HG02642 (cell line): Measurements from ENCODE around the gene CDC42EP5.
A peak's percentile ranks its signal among the peaks of the same experiment; 100 is the strongest.
"Not testable (repeated sequence)": the region's sequence is repeated elsewhere in the genome, so short reads cannot be mapped to it uniquely, and the experiment has no call there.

Source experiments
- ATAC-seq: cut with Tn5 transposase; IDR thresholded peaks from one replicate; pipeline ENCODE4 v1.9.1; 2021; ENCODE audit warnings: mild to moderate bottlenecking; ENCODE audit not compliant: unreplicated experiment, poor library complexity

CDC42EP5 gene

GRCh38 chr19:54451331-54451871, 21.7 kb downstream of the CDC42EP5 start:
- no peak for ATAC-seq

- no peak for ATAC-seq
These were observed 23.4 kb downstream of the CDC42EP5 start for GRCh38 chr19:54449701-54450069.

GRCh38 chr19:54448774-54449700, 24.1 kb downstream of the CDC42EP5 start, which contains the start of gene LENG8:
LENG8 (plus strand) TSS chr19:54449199; CDS start chr19:54451345, 2,146 bp downstream.
- ATAC-seq = peak; percentile 90

GRCh38 chr19:54448040-54448773, 24.9 kb downstream of the CDC42EP5 start:
- peak; percentile 15 for ATAC-seq

- not testable (repeated sequence) for ATAC-seq
These were observed 26.7 kb downstream of the CDC42EP5 start for GRCh38 chr19:54446349-54446748.

- ATAC-seq = no peak
These were observed 28.4 kb downstream of the CDC42EP5 start for GRCh38 chr19:54444737-54445136.

- no peak for ATAC-seq
These were observed 32.5 kb downstream of the CDC42EP5 start for GRCh38 chr19:54440641-54441040.

- no peak for ATAC-seq
These were observed 33.8 kb downstream of the CDC42EP5 start for GRCh38 chr19:54439174-54439851.

GRCh38 chr19:54436628-54437252, 36.4 kb downstream of the CDC42EP5 start:
- ATAC-seq = no peak

GRCh38 chr19:54436031-54436523, 37.0 kb downstream of the CDC42EP5 start:
- no peak for ATAC-seq

- no peak for ATAC-seq
These were observed 37.5 kb downstream of the CDC42EP5 start for GRCh38 chr19:54435551-54436016.

GRCh38 chr19:54434873-54435214, 38.3 kb downstream of the CDC42EP5 start:
- no peak for ATAC-seq

- ATAC-seq = no peak
These were observed 38.8 kb downstream of the CDC42EP5 start for GRCh38 chr19:54434112-54434872.

GRCh38 chr19:54433697-54434096, 39.4 kb downstream of the CDC42EP5 start:
- ATAC-seq = no peak

GRCh38 chr19:54432144-54432738, 40.9 kb downstream of the CDC42EP5 start:
- ATAC-seq = no peak

GRCh38 chr19:54431255-54431838, 41.7 kb downstream of the CDC42EP5 start:
- no peak for ATAC-seq

- no peak for ATAC-seq
These were observed 42.5 kb downstream of the CDC42EP5 start for GRCh38 chr19:54430306-54431254.
